Urothelium cell line (cell line): ENCODE data around the gene GIMAP2.
"Not testable (repeated sequence)": the region's sequence is repeated elsewhere in the genome, so short reads cannot be mapped to it uniquely, and the experiment has no call there.

Experiments used
- DNase-seq: peaks from one replicate; pipeline ENCODE4 v3.0.0; 2011; ENCODE audit warnings: low spot score, mixed read lengths
- FAIRE-seq: peaks from 2 replicates; lab custom pipeline; 2011; peaks lifted over from hg19 to GRCh38; lab: Jason Lieb, UNC

The GIMAP2 gene

DNA sequence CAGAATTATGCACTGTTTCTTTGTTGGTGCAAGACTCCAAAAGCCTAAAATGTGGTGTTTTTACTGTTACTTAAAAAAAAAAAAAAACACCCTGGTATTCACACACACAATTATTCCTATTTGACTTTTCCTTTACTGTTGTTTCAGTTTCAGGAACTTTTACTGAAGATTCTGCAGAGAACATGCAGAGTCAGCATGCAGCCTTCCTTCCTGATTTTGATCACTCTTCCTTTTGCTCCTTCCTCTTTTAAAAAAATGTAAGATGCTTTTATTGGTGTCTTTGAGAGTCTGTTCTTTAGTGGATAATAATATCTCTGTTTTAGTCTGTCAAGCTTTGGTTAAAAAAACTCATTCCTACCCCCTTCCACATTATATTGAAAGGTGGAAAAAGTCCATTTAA is 9.2 kb upstream of the GIMAP2 start:
- FAIRE-seq, DNase-seq: not testable (repeated sequence)

DNA sequence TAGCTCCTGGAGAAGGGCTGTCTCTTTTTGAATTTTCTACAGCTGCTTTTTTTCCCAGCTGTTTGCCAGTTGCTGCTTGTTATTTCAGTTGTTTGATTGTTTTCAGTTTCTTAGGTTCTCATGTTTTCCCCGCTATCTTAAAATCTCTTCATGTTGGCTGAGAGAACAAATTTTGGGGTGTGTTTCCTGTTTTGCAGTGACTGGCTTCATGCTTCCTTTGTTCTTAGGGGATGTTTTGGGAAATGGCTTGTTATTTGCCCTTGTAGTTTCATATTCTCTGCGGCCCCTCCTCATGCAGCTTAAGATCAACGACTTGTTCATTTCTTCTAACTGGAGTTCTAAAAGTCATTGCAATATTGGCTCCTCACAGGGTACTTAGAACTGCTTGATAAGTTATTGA is 8.7 kb upstream of the GIMAP2 start:
- DNase-seq, FAIRE-seq: not testable (repeated sequence)

- not testable (repeated sequence) for DNase-seq, FAIRE-seq
These were observed 6.9 kb upstream of the GIMAP2 start for GRCh38 chr7:150678601-150679000.

GRCh38 chr7:150680364-150680763 is 5.1 kb upstream of the GIMAP2 start:
- DNase-seq, FAIRE-seq: not testable (repeated sequence)

DNA sequence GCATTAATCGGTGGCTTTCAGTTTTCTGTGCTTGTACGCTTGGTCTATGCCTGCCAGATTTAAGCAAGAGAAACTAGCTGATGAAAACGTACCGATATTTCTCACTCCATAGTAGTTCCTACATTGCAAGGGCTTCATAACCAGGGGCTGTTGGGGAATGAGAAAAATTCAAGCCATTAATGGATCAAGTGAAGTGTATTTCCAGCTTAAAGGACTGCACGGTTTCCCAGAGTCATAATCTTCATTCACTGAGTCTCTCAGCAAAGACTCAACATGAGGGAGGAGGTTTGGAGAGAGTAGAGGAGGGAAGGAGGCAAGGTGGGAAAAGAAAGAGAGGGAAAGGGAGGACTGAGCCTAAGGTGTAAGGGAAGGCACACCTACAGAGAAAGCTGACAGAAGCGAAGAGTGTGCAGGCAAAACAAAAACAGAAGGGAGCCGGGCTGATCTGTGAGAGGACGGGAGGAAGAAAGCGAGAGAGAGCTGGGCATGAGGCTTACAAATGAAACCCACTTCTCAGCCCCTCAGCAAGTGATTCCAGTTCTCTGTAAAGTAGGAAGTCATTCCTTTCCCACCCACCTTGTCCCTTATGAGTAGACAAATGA is 625 bp downstream of the GIMAP2 start:
- DNase-seq = no peak
- FAIRE-seq = no peak

- FAIRE-seq (no peak), DNase-seq (no peak)
These were observed 3.1 kb downstream of the GIMAP2 start for GRCh38 chr7:150688630-150689029.

DNA sequence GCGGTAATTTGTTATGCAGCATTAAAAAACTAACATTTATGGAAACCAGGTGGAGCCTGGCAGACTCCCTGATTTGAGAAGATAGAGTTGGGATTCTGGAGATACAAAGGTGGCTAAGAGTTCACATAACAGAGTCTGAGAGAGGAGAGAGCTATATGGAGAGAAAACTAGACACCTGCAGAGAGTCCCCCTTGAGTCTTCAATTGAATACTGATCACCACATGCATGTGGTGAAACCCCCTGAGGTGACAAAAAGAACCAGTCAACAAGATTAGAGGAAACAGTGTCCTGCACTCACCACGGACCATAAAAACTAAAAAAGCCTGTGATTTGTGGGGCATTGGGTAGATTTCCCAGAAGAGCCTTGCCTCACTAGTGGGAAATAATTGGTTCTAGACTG is 10.1 kb downstream of the GIMAP2 start:
- FAIRE-seq = no peak

DNA sequence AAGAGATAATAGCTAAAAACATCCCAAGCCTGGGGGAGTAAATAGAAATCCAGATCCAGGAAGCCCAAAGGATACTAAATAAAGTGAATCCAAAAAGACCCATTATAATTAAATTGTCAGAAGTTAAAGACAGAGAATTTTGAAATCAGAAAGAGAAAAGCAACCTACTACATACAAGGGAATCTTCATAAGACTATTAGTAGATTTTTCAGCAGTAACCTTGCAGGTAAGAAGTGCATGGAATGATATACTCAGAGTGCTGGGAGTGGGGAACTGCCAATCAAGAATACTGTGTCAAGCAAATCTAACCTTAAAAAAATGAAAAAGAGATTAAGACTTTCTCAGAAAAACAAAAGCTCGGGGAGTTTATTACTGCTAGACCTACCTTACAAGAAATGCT is 17.7 kb downstream of the GIMAP2 start:
- FAIRE-seq (no peak), DNase-seq (no peak)

More for the DNA sequence above, 10.1 kb downstream of the GIMAP2 start:
- DNase-seq = no peak

DNA sequence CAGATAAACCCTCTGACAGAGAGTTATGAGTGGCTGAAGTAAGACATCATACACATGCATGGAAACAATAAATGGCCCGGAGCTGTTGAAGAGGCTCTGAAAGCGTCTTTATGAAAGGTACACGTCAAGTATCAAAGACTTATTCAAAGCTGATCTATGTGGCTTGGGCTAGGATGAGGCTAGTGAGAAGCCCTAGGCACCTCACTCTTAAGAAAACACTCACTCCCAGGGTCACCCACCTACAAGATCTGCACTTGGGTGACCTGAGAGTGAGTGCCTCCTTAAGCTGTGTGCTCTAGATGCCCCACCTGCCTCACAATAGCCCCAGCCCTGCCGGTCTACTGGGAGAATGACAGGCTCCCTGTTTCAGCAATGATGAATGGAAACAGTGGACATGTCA is 29.8 kb downstream of the GIMAP2 start:
- no peak for DNase-seq
- no peak for FAIRE-seq

DNA sequence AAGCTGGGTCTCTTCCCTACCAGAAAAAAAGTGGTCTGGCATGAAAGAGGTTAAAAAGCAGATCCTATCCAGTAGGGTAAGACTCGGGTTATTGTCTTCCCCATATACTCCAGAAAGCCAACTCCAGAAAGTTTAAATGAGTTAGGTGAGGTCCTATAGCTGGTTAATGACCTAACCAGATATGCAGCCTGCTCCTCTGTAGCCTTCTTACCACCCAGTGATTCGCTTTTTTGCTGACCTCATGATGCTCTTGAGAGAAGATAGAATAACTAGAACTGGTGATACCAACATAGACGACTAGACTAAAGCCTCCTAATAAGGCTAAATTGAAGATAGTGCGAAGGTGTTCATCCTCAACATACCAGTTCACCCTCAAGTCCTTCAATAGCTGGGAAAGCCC is 30.2 kb downstream of the GIMAP2 start:
- DNase-seq (no peak), FAIRE-seq (no peak)

DNA sequence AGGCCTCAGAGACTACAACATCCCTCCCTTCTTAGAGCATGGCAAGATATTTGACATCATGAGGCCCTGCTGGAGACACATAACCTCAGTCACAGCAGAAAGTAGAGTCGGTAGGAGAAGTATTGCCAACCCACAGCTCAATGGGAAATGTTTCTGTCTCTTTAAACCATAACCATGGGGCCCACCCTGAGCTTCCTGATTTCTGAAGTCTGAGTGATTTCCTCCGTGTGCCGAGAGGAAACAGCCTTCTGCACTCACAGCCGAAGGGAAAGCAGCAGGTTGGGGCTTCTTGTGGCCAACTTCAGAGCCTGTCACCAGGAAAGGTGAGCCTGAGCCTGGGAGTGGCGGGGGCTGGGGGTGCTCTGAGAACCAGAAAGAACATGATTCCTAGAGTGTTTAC is 30.9 kb downstream of the GIMAP2 start, which contains the start of gene GIMAP1:
Gene GIMAP1 (plus strand): TSS at position 246 of the 400 bp plus-strand sequence. CDS start 2,435 bp downstream, outside the sequence.
- FAIRE-seq (no peak), DNase-seq (no peak)

DNA sequence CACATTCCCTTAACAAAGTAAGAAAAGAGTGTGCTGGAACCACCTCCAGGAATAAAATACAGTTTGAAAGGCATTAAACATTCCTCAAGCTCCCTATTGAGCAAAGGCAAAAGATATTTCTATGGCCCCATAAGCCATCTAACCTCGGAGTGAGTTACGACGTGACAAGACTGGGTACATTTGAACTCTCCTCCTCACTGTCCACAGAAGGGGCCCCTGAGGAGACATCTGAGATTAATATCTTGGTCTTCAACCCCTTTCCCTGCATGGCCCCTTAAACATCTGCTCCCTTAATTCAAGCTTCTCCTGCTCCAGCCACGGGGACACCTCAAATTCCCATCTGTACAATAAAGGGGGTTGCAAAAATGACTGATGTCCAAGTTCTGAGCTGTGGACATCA is 31.4 kb downstream of the GIMAP2 start:
- no peak for FAIRE-seq

DNA sequence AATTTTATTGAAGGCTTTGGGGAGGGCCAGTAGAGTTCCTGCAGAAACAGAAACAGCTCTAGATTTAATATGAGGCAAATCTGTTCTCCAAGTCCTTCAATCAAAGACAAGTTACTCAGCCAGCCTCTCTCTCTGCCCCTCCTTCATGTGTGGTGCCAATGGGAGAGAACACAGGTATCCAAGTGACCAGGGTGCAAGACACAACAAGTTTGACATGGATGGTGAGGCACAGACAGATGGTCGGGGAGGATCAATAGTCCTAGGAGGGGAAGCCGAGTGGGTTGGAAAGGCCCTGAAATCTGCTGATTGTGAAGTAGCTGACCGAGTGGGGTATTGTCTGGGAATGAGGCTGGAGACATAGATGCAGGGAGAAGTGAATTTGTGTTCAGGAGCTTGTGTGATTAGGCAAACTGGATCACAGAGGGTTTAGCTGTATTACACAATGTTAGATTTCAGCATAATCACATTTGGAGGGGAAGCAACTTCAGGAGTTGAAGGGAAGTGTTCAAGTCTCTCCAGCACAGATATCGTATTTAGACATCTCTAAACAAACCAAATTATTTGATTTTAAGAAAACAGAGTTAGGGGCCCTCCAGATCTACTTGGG is 32.4 kb downstream of the GIMAP2 start:
- no peak for DNase-seq
- FAIRE-seq = no peak

More for the DNA sequence above, 31.4 kb downstream of the GIMAP2 start:
- no peak for DNase-seq

- FAIRE-seq (no peak), DNase-seq (no peak)
These were observed 33.9 kb downstream of the GIMAP2 start for GRCh38 chr7:150719436-150719835.

- no peak for FAIRE-seq
These were observed 34.7 kb downstream of the GIMAP2 start for GRCh38 chr7:150719960-150720891.

DNA sequence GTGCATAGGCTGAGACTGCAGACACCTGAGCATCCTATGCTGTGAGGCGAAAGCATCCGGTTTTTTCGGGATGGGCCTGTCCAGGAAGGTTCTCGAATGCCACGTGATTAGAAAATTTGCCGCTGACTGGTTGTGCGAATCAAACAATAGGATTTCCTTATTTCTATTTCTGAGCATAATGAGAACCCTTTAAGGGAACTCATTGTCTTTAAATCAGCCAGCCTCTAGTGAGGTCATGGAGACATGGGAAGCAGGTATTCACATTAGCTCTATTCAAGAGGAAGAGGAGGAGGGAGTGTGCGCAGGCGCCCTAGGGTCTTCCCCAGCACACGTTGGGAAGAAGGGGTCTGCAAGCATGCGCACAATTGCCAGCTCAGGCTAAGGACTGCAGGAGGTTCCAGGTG is 36.5 kb downstream of the GIMAP2 start:
- no peak for FAIRE-seq
- DNase-seq = no peak

More at GRCh38 chr7:150719960-150720891, 34.7 kb downstream of the GIMAP2 start:
- no peak for DNase-seq

DNA sequence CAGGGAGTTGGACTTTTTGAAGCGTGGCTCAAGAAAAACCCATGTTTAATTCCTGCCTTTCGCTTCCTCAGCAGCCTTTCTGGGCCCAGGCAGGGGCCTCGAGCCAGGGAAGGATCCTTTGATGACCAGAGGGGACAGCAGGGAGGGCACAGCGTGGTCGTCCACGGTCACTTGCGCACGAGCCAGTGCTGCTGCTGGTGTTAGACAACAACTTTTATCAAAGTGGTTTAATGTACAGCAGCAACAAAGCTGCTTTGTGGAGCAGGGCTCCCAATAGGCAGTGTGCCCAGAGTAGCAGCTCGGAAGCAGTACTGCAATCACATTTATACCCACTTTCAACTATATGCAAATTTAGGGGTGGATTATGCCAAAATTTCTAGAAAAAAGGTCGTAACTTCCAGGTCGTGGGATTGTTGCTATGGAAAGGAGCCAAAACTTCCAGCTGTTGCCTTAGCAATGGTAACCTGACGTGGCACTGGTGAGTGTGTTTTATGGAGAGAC is 37.0 kb downstream of the GIMAP2 start:
- FAIRE-seq (no peak), DNase-seq (no peak)

DNA sequence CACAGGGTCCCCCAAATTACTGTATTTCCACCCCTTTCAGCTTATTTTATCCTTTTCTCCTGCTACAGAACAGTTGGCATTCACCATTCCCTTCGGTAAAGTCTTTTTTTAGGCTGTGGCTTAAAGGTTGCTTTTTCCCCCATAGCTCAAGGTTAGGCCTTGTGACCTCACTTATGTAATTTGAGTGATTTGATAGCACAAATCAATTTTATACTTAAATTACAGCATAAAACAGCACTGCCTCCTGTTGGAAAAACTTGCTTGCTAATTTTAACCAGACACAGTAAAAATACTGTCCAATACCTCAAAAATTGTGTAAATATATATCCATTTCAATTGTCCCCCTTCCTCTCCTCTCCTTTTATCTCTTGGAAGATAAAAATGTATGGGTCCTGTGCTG is 38.0 kb downstream of the GIMAP2 start:
- no peak for DNase-seq
- FAIRE-seq = no peak

DNA sequence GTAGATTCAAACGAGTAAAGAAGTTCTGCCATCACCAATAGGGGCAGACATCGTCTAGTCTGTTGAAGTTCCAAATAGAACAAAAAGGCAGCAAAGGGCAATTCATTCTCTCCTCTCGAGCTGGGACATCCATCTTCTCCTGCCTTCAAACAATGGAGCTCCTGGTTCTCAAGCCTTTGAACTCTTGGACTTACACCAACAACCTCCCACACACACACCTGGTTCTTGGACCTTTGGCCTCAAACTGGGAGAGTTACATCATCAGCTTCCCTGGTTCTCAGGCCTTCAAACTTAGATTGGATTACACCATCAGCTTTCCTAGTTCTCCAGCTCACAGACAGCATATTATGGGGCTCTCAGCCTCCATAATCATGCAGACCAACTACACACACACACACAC is 41.9 kb downstream of the GIMAP2 start:
- no peak for DNase-seq
- no peak for FAIRE-seq

DNA sequence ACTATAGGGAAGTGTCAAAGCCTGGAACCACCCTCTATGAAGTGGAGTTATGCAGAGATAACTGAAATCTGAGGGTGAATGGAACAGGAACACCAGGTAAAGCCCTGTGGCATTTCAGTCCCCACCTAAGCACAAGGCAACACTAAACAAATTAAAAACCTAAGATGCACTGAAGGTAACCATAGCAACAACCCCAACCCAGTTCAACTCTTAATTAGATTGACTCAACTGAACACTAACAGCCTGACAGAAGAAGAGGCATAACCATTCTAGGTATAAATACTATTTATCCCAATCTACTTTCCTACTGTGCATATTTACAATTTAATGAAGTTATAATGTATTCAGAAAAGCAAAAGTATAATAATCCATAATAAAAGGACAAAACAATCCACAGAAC is 42.5 kb downstream of the GIMAP2 start:
- DNase-seq = no peak
- no peak for FAIRE-seq

GRCh38 chr7:150728609-150729008 is 43.1 kb downstream of the GIMAP2 start:
- no peak for FAIRE-seq
- DNase-seq = no peak
